BLaER1 treated with 17β-estradiol and CSF1 and Interleukin-3, amounts not matched to agents 10 nM and 100 nM (cell line): ENCODE results near the gene TNIK.

Experiments used
- H3K27ac ChIP-seq, 11 experiments: shearing (Covaris generic); formaldehyde crosslinking; 2 replicates each; pipeline ENCODE4 v1.8.1; 2022
- H3K27me3 ChIP-seq, 11 experiments: shearing (Covaris generic); formaldehyde crosslinking; 2 replicates each; pipeline ENCODE4 v1.8.1; 2022
- H3K36me3 ChIP-seq, 11 experiments: shearing (Covaris generic); formaldehyde crosslinking; 2 replicates each; pipeline ENCODE4 v1.8.1; 2022
- H3K4me1 ChIP-seq, 10 experiments: shearing (Covaris generic); formaldehyde crosslinking; 2 replicates each; pipeline ENCODE4 v1.8.1; 2022
- H3K4me2 ChIP-seq, 11 experiments: shearing (Covaris generic); formaldehyde crosslinking; 2 replicates each; pipeline ENCODE4 v1.8.1; 2022
- H3K4me3 ChIP-seq, 10 experiments: shearing (Covaris generic); formaldehyde crosslinking; 2 replicates each; pipeline ENCODE4 v1.8.1; 2022
- H3K9ac ChIP-seq, 11 experiments: shearing (Covaris generic); formaldehyde crosslinking; 2 replicates each; pipeline ENCODE4 v1.8.1; 2022
- H3K9me3 ChIP-seq, 11 experiments: shearing (Covaris generic); formaldehyde crosslinking; replicated peaks in 1 of 11; 2 replicates each; pipeline ENCODE4 v1.8.1; 2022
- H4K20me1 ChIP-seq, 11 experiments: shearing (Covaris generic); formaldehyde crosslinking; 2 replicates each; pipeline ENCODE4 v1.8.1; 2022
- Cebpa-rat ChIP-seq, 11 experiments: shearing (Covaris generic); IDR thresholded peaks; 2 replicates each; pipeline ENCODE4 v1.8.1; 2022

Gene TNIK

GRCh38 chr3:171116365-171116764 lies 343.8 kb downstream of the TNIK start:
- no peak for TF ChIP-seq Cebpa-rat (IDR thresholded peaks at IDR 0.05)
- Histone ChIP-seq H4K20me1 (no peaks in the 10 kb centered on the region), H3K9me3 (no peaks in the 10 kb centered on the region), H3K4me2 (no peak overlapping the region), H3K4me1 (peaks cover 0 to 8% (median 0%) of the 10 kb centered on the region in 10 experiments; a peak in 6 of 20 replicates), H3K36me3 (no peaks in the 10 kb centered on the region; a peak in 1 of 22 replicates), H3K4me3 (no peak overlapping the region), H3K27me3 (no peaks in the 10 kb centered on the region), H3K9ac (no peak overlapping the region), H3K27ac (no peak overlapping the region)

- Histone ChIP-seq H3K9ac (no peak overlapping the region), H3K36me3 (peaks cover 0 to 5% (median 0%) of the 10 kb centered on the region in 11 experiments; a peak in 3 of 22 replicates), H3K27me3 (no peaks in the 10 kb centered on the region), H3K4me2 (no peak overlapping the region), H3K4me3 (no peak overlapping the region), H3K27ac (no peak overlapping the region), H4K20me1 (no peaks in the 10 kb centered on the region), H3K4me1 (0 out of 20 replicates have a peak, but pooled peaks cover 0 to 5% (median 0%) of the 10 kb centered on the region in 10 experiments), H3K9me3 (no peaks in the 10 kb centered on the region)
- TF ChIP-seq Cebpa-rat (IDR thresholded peaks at IDR 0.05), result no peak
These were observed 344.5 kb downstream of the TNIK start for GRCh38 chr3:171115667-171116066.

- Histone ChIP-seq H4K20me1 (no peaks in the 10 kb centered on the region), H3K4me3 (no peak overlapping the region)
- TF ChIP-seq Cebpa-rat (IDR thresholded peaks at IDR 0.05), result no peak
These were observed 346.5 kb downstream of the TNIK start for GRCh38 chr3:171113716-171114115.

GRCh38 chr3:171110715-171111114 lies 349.5 kb downstream of the TNIK start:
- no peaks in the 10 kb centered on the region for H3K27me3 ChIP-seq
- no peaks in the 10 kb centered on the region for H4K20me1 ChIP-seq
- no peak overlapping the region for H3K4me3 ChIP-seq
- no peak overlapping the region for H3K4me2 ChIP-seq
- H3K36me3 ChIP-seq, result peaks cover 0 to 15% (median 0%) of the 10 kb centered on the region in 11 experiments; a peak in 4 of 22 replicates
- peaks cover 0 to 9% (median 0%) of the 10 kb centered on the region in 10 experiments; a peak in 4 of 20 replicates for H3K4me1 ChIP-seq
- no peaks in the 10 kb centered on the region for H3K9me3 ChIP-seq
- no peak for TF ChIP-seq Cebpa-rat (IDR thresholded peaks at IDR 0.05)
- no peak overlapping the region for H3K9ac ChIP-seq
- no peak overlapping the region for H3K27ac ChIP-seq

More at GRCh38 chr3:171113716-171114115, 346.5 kb downstream of the TNIK start:
- Histone ChIP-seq H3K27me3 (no peaks in the 10 kb centered on the region), H3K9me3 (no peaks in the 10 kb centered on the region), H3K9ac (no peak overlapping the region), H3K36me3 (peaks cover 0 to 14% (median 0%) of the 10 kb centered on the region in 11 experiments; a peak in 4 of 22 replicates), H3K4me1 (0 out of 20 replicates have a peak, but pooled peaks cover 0 to 5% (median 0%) of the 10 kb centered on the region in 10 experiments), H3K27ac (no peak overlapping the region), H3K4me2 (no peak overlapping the region)

- Histone ChIP-seq H4K20me1 (no peaks in the 10 kb centered on the region), H3K9ac (no peak overlapping the region), H3K4me2 (peak overlapping the region in 1 of 11 experiments; percentile 23; a peak in 1 of 22 replicates), H3K36me3 (peaks cover 0 to 16% (median 0%) of the 10 kb centered on the region in 11 experiments; a peak in 4 of 22 replicates), H3K27ac (no peak overlapping the region), H3K4me1 (peaks cover 0 to 9% (median 0%) of the 10 kb centered on the region in 10 experiments; a peak in 4 of 20 replicates), H3K27me3 (no peaks in the 10 kb centered on the region), H3K4me3 (no peak overlapping the region), H3K9me3 (no peaks in the 10 kb centered on the region)
- TF ChIP-seq Cebpa-rat (IDR thresholded peaks at IDR 0.05), result no peak
These were observed 352.1 kb downstream of the TNIK start for GRCh38 chr3:171108066-171108465.

- Histone ChIP-seq H3K27ac (no peak overlapping the region), H4K20me1 (no peaks in the 10 kb centered on the region), H3K9me3 (no peaks in the 10 kb centered on the region), H3K4me1 (peaks cover 0 to 9% (median 0%) of the 10 kb centered on the region in 10 experiments; a peak in 4 of 20 replicates), H3K4me2 (no peak overlapping the region), H3K36me3 (peaks cover 0 to 10% (median 0%) of the 10 kb centered on the region in 11 experiments; a peak in 2 of 22 replicates), H3K9ac (no peak overlapping the region), H3K4me3 (no peak overlapping the region), H3K27me3 (no peaks in the 10 kb centered on the region)
- no peak for TF ChIP-seq Cebpa-rat (IDR thresholded peaks at IDR 0.05)
These were observed 357.0 kb downstream of the TNIK start for GRCh38 chr3:171103185-171103584.

GRCh38 chr3:171101982-171102641 lies 358.1 kb downstream of the TNIK start:
- 0 out of 22 replicates have a peak, but pooled peaks cover 0 to 4% (median 0%) of the 10 kb centered on the region in 11 experiments for H3K9me3 ChIP-seq
- H4K20me1 ChIP-seq, result no peaks in the 10 kb centered on the region
- TF ChIP-seq Cebpa-rat (IDR thresholded peaks at IDR 0.05), result no peak
- H3K4me3 ChIP-seq, result no peak overlapping the region
- H3K4me2 ChIP-seq, result no peak overlapping the region
- H3K9ac ChIP-seq, result no peak overlapping the region
- H3K4me1 ChIP-seq, result no peaks in the 10 kb centered on the region
- no peaks in the 10 kb centered on the region for H3K27me3 ChIP-seq
- H3K27ac ChIP-seq, result no peak overlapping the region
- peaks cover 0 to 10% (median 0%) of the 10 kb centered on the region in 11 experiments; a peak in 2 of 22 replicates for H3K36me3 ChIP-seq

- Histone ChIP-seq H3K36me3 (peaks cover 0 to 9% (median 0%) of the 10 kb centered on the region in 11 experiments; a peak in 1 of 22 replicates), H3K4me2 (no peak overlapping the region), H3K9ac (no peak overlapping the region), H3K27me3 (no peaks in the 10 kb centered on the region), H3K4me3 (no peak overlapping the region), H3K4me1 (peaks cover 0 to 5% (median 0%) of the 10 kb centered on the region in 10 experiments; a peak in 3 of 20 replicates), H4K20me1 (no peaks in the 10 kb centered on the region), H3K9me3 (0 out of 22 replicates have a peak, but pooled peaks cover 0 to 4% (median 0%) of the 10 kb centered on the region in 11 experiments), H3K27ac (no peak overlapping the region)
- TF ChIP-seq Cebpa-rat (IDR thresholded peaks at IDR 0.05), result no peak
These were observed 360.3 kb downstream of the TNIK start for GRCh38 chr3:171099911-171100310.

- H3K9ac ChIP-seq, result no peak overlapping the region
- no peak overlapping the region for H3K27ac ChIP-seq
- H3K4me2 ChIP-seq, result peak overlapping the region in 3 of 11 experiments; percentile 17 to 34 (median 30); a peak in 2 of 22 replicates
- H3K9me3 ChIP-seq, result 0 out of 22 replicates have a peak, but pooled peaks cover 0 to 4% (median 0%) of the 10 kb centered on the region in 11 experiments
- peaks cover 0 to 3% (median 0%) of the 10 kb centered on the region in 11 experiments; a peak in 1 of 22 replicates for H3K36me3 ChIP-seq
- H3K27me3 ChIP-seq, result no peaks in the 10 kb centered on the region
- no peak for TF ChIP-seq Cebpa-rat (IDR thresholded peaks at IDR 0.05)
- H3K4me3 ChIP-seq, result no peak overlapping the region
- peaks cover 0 to 9% (median 0%) of the 10 kb centered on the region in 10 experiments; a peak in 3 of 20 replicates for H3K4me1 ChIP-seq
- no peaks in the 10 kb centered on the region for H4K20me1 ChIP-seq
These were observed 365.1 kb downstream of the TNIK start for GRCh38 chr3:171095063-171095462.
